KOPT-K1 (cell line): Measurements from ENCODE around the gene PYCR2.
"Not testable (repeated sequence)": the region's sequence is repeated elsewhere in the genome, so short reads cannot be mapped to it uniquely, and the experiment has no call there.

Experiments
- H3K27ac ChIP-seq: fragments of 200-600 bp; sonication (generic); 2 replicates; pipeline ENCODE4 v1.5.1; 2016; ENCODE audit warnings: antibody characterized with exemption, mild to moderate bottlenecking, low read depth, low read length; ENCODE audit not compliant: poor library complexity, severe bottlenecking
- H3K36me3 ChIP-seq: fragments of 200-600 bp; sonication (generic); 2 replicates; pipeline ENCODE4 v1.5.1; 2017; ENCODE audit warnings: antibody characterized with exemption, mild to moderate bottlenecking, low read length, moderate library complexity; ENCODE audit not compliant: insufficient read depth
- H3K9me3 ChIP-seq: fragments of 200-600 bp; sonication (generic); 2 replicates; pipeline ENCODE4 v1.5.1; 2017; ENCODE audit warnings: antibody characterized with exemption, low read length, mild to moderate bottlenecking; ENCODE audit not compliant: insufficient read depth, poor library complexity, severe bottlenecking

The PYCR2 gene

GRCh38 chr1:225923692-225924555, at the start of gene PYCR2:
Gene PYCR2, minus strand, starts transcription at chr1:225924250. Its CDS starts 140 bp downstream, at chr1:225924110.
- Histone ChIP-seq H3K9me3 (no peaks in the 10 kb centered on the region), H3K36me3 (peaks cover 41% of the 10 kb centered on the region), H3K27ac (peak within 1 kb of the TSS; percentile 91)

DNA sequence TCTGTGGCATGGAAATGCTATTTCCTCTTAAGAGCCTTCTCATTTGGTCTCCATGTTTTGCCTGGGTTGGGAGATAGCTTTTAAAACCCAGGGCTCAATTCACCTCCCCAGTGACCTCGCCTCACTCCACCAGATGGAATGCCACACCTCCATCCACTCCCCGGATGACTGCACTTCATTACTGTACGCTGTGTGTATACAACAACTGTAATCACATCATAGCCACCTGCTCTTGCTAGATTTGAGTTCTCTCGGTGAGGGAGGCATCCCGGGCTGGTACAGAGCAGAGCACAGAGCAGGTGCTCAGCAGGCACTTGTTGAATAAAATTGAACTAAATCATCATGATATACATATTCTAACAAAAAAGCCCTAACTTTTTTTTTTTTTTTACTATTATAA, 49.1 kb upstream of the PYCR2 start:
- no peaks in the 10 kb centered on the region for H3K9me3 ChIP-seq

DNA sequence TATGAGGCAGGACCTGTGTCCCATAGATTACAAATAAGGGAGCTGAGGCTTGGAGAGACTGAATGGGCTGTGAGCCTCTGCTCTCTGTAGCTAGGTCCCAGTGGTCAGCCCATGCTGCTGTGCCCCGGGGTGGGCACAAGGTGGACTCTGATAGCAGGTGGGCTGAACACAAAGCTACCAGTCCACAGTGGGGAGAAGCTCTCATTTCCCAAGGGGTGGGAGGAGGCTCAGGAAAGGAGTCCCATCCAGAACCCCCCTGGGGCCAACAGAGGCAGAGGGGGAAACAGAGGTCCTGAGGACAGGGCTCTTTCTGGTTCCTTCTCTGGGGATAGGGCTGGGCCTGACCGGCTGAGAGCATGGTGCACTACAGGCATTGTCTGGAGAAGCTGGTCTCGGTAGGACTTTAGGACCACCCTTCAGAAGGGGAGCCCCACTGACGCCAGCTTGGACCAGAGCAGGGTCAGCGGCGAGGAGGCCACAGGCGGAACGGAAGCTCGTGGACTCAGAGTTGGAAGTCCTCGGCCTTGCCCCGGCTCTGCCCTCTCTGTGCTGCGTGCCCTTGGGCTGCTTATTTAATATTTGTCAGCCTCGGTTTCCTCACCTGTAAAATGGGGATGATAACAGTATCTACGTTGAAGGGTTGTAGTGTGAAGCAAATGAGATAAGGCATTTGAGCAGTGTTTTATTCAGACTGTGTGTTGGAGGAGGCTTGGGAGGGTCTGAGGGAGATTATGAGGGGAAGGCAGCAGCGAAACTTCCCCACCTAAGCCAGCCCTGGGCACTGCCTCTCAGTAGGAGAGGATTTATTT, 48.5 kb upstream of the PYCR2 start:
- H3K9me3 ChIP-seq: no peaks in the 10 kb centered on the region
- H3K36me3 ChIP-seq: peaks cover 5% of the 10 kb centered on the region; the same call in 1 of the 2 replicates
- H3K27ac ChIP-seq: no peak overlapping the region

More for the DNA sequence above, 49.1 kb upstream of the PYCR2 start:
- H3K27ac ChIP-seq: no peak overlapping the region
- H3K36me3 ChIP-seq: peaks cover 10% of the 10 kb centered on the region; the same call in 1 of the 2 replicates

DNA sequence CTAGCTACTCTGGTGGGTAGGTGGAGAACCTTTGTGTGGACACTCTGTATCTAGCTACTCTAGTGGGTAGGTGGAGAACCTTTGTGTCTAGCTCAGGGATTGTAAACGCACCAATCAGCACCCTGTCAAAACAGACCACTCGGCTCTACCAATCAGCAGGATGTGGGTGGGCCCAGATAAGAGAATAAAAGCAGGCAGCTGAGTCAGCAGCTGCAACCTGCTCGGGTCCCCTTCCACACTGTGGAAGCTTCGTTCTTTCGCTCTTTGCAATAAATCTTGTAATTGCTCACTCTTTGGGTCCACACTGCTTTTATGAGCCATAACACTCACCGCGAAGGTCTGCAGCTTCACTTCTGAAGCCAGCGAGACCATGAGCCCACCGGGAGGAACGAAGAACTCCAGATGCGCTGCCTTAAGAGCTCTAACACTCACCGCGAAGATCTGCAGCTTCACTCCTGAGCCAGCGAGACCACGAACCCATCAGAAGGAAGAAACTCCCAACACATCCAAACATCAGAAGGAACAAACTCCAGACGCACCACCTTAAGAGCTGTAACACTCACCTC, 46.6 kb upstream of the PYCR2 start:
- not testable (repeated sequence) for H3K27ac ChIP-seq, H3K36me3 ChIP-seq, H3K9me3 ChIP-seq

- H3K27ac ChIP-seq, H3K9me3 ChIP-seq, H3K36me3 ChIP-seq: not testable (repeated sequence)
These were observed 45.7 kb upstream of the PYCR2 start for GRCh38 chr1:225969751-225970150.

- no peaks in the 10 kb centered on the region for H3K9me3 ChIP-seq
- no peak overlapping the region for H3K27ac ChIP-seq
- no peaks in the 10 kb centered on the region for H3K36me3 ChIP-seq
These were observed 41.2 kb upstream of the PYCR2 start for GRCh38 chr1:225965231-225965630.

- Histone ChIP-seq H3K36me3 (no peaks in the 10 kb centered on the region), H3K9me3 (no peaks in the 10 kb centered on the region), H3K27ac (no peak overlapping the region)
These were observed 39.9 kb upstream of the PYCR2 start for GRCh38 chr1:225963735-225964530.

DNA sequence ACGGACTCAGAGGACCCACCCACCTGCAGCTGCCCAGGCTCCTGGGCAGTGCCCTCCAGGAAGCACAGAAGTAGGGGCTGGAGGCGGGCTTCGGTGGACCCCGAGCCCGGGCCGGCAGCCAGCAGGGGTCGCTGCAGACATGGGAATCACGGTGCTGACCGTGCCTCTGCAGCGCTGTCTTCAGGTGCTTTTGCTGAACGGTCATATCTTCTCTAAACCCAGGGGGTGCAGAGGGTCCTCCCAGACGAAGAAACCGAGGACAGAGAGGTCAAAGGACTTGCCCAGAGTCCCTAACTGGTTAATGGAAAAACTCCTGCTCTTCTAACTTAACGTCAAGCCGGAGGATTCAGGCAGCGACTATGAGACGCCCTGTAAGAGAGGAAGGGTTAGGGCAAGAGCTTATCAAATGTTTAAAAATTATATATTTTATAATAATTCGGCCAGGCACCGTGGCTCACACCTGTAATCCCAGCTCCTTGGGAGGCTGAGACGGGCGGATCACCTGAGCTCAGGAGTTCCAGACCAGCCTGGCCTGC, 38.5 kb upstream of the PYCR2 start:
- H3K36me3 ChIP-seq: no peaks in the 10 kb centered on the region
- no peak overlapping the region for H3K27ac ChIP-seq
- no peaks in the 10 kb centered on the region for H3K9me3 ChIP-seq

DNA sequence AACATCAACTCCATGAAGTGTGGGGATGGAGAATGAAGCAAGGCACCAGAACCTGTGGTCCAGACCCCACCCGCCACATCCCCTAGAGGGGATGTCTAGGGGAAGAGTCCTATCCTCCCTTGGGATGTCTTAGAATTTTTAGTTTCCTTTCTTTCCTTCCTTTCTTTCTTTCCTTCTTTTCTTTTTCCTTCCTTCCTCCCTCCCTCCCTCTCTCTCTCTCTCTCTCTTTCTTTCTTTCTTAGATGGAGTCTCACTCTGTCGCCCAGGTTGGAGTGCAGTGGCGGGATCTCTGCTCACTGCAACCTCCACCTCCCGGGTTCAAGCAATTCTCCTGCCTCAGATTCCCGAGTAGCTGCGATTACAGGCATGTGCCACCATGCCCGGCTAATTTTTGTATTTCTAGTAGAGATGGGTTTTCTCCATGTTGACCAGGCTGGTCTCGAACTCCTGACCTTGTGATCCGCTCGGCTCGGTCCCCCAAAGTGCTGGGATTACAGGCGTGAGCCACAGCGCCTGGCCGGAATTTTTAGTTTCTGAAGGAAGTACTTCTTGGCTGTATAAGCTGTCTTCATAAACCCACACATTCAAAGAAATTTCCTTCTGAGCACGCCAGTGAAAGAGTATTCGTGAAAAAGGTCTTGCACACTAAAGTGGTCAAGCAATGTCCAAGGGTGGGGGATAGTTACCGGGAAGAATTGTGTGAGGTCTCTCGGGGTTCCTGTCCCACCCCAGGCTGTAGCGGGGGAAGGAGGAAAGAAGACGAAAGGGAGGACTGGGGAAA, 37.8 kb upstream of the PYCR2 start:
- Histone ChIP-seq H3K27ac (no peak overlapping the region), H3K36me3 (no peaks in the 10 kb centered on the region), H3K9me3 (no peaks in the 10 kb centered on the region)

DNA sequence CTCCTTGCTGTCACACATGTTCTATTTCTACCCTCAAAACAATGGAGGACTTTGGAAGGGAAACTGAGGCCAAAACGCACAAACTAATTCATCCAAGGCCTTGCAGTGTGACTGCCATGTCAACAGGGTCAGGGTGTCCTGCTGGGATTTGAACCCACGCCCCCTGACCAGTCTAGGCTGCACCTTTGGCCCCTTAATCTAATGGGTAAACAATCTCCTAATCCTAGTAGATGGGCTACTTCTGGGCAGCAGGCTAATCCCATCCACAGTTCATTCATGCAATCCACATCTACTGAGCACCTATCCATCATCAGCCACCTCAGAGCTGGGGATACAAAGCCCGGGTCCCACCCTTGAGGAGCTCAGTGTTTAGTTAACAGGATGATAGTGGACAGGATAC, 34.0 kb upstream of the PYCR2 start:
- H3K27ac ChIP-seq: no peak overlapping the region

DNA sequence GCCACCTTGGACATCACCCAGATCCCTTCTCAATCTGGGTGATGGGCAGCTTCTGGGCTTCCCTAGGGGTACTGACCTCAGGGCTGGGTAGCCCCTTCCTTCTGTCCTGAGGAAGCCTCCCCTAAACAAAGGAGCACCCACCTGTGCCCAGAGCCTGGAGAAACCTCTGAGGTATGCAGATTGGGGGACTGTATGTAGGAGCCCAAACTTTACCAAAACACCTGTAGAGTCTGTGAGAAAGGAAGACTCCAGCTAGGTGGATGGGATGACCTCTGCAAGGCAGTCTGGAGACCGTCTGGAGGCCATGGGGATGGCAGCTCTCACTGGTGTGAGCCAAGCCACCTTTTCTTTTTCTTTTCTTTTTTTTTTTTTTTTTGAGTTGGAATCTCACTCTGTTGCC, 30.7 kb upstream of the PYCR2 start:
- Histone ChIP-seq H3K9me3 (no peaks in the 10 kb centered on the region), H3K36me3 (no peaks in the 10 kb centered on the region), H3K27ac (no peak overlapping the region)

More for the DNA sequence above, 34.0 kb upstream of the PYCR2 start:
- H3K9me3 ChIP-seq: no peaks in the 10 kb centered on the region
- no peaks in the 10 kb centered on the region for H3K36me3 ChIP-seq

- Histone ChIP-seq H3K9me3 (no peaks in the 10 kb centered on the region), H3K36me3 (no peaks in the 10 kb centered on the region), H3K27ac (no peak overlapping the region)
These were observed 29.3 kb upstream of the PYCR2 start for GRCh38 chr1:225953315-225953714.

GRCh38 chr1:225950905-225951497, 27.0 kb upstream of the PYCR2 start:
- Histone ChIP-seq H3K36me3 (no peaks in the 10 kb centered on the region), H3K9me3 (no peaks in the 10 kb centered on the region), H3K27ac (no peak overlapping the region)
